Osteocyte (in vitro differentiated cells): ENCODE measurements around the gene TSSC4. TPM values are rescaled to one million over a fixed set of nuclear protein-coding genes. Genes with fewer than 3 reads are reported as not detected.

Source experiments
- DNase-seq: peaks from one replicate; pipeline ENCODE4 v3.0.0; 2021; ENCODE audit warnings: mixed read lengths; ENCODE audit not compliant: unreplicated experiment; ENCODE audit errors: extremely low spot score
- H3K27ac Mint-ChIP-seq: one replicate; pipeline ENCODE4 v1.8.0; 2021; ENCODE audit warnings: mild to moderate bottlenecking, mixed read lengths; ENCODE audit not compliant: unreplicated experiment
- H3K27me3 Mint-ChIP-seq: one replicate; pipeline ENCODE4 v1.8.0; 2021; ENCODE audit warnings: mixed read lengths; ENCODE audit not compliant: unreplicated experiment
- H3K36me3 Mint-ChIP-seq: one replicate; pipeline ENCODE4 v1.8.0; 2021; ENCODE audit warnings: mixed read lengths; ENCODE audit not compliant: unreplicated experiment
- H3K4me1 Mint-ChIP-seq: one replicate; pipeline ENCODE4 v1.8.0; 2021; ENCODE audit warnings: mixed read lengths; ENCODE audit not compliant: unreplicated experiment
- H3K4me3 Mint-ChIP-seq: one replicate; pipeline ENCODE4 v1.8.0; 2021; ENCODE audit warnings: mild to moderate bottlenecking, moderate library complexity, mixed read lengths; ENCODE audit not compliant: unreplicated experiment
- H3K9me3 Mint-ChIP-seq: one replicate; pipeline ENCODE4 v1.8.0; 2021; ENCODE audit warnings: mixed read lengths; ENCODE audit not compliant: unreplicated experiment
- CTCF ChIP-seq: fragments of 200-600 bp; sonication (generic); IDR thresholded peaks from 2 replicates; pipeline ENCODE4 v1.5.0; 2021; ENCODE audit warnings: antibody characterized with exemption, mild to moderate bottlenecking, moderate library complexity
- total RNA-seq: library from RNA; stranded (reverse); gene quantifications from 2 replicates; pipeline ENCODE4 v1.2.1, GENCODE V29; 2021

TSSC4 gene
- total RNA-seq, 1 donor from 2014 or later, result 50.6 TPM

- no peak for DNase-seq
- Mint-ChIP-seq H3K9me3 (no peaks in the 10 kb centered on the region), H3K36me3 (no peaks in the 10 kb centered on the region), H3K4me1 (peaks cover 38% of the 10 kb centered on the region), H3K4me3 (peak overlapping the region; percentile 92), H3K27ac (peak overlapping the region; percentile 87), H3K27me3 (no peaks in the 10 kb centered on the region)
- TF ChIP-seq CTCF, result no peak
Observed at GRCh38 chr11:2377511-2378443, 22.8 kb upstream of the TSSC4 start.

GRCh38 chr11:2378527-2379210 lies 21.9 kb upstream of the TSSC4 start:
- Mint-ChIP-seq H3K36me3 (no peaks in the 10 kb centered on the region), H3K4me3 (peak overlapping the region; percentile 92), H3K4me1 (peaks cover 45% of the 10 kb centered on the region), H3K27ac (peak overlapping the region; percentile 87), H3K27me3 (no peaks in the 10 kb centered on the region), H3K9me3 (no peaks in the 10 kb centered on the region)
- no peak for DNase-seq
- no peak for TF ChIP-seq CTCF

- Mint-ChIP-seq H3K9me3 (no peaks in the 10 kb centered on the region), H3K27me3 (no peaks in the 10 kb centered on the region), H3K4me1 (peaks cover 49% of the 10 kb centered on the region), H3K27ac (peak overlapping the region; percentile 56), H3K36me3 (no peaks in the 10 kb centered on the region), H3K4me3 (peak overlapping the region; percentile 45)
- DNase-seq, result no peak
- TF ChIP-seq CTCF, result no peak
Observed at GRCh38 chr11:2379466-2380174, 20.9 kb upstream of the TSSC4 start.

GRCh38 chr11:2380396-2380795 lies 20.2 kb upstream of the TSSC4 start:
- Mint-ChIP-seq H3K9me3 (no peaks in the 10 kb centered on the region), H3K27me3 (no peaks in the 10 kb centered on the region), H3K27ac (peak overlapping the region; percentile 34), H3K4me3 (peak overlapping the region; percentile 45), H3K36me3 (no peaks in the 10 kb centered on the region), H3K4me1 (peaks cover 51% of the 10 kb centered on the region)
- TF ChIP-seq CTCF, result no peak
- no peak for DNase-seq
